ENCODE measurements around the gene CLIC1.

Gene CLIC1

DNA sequence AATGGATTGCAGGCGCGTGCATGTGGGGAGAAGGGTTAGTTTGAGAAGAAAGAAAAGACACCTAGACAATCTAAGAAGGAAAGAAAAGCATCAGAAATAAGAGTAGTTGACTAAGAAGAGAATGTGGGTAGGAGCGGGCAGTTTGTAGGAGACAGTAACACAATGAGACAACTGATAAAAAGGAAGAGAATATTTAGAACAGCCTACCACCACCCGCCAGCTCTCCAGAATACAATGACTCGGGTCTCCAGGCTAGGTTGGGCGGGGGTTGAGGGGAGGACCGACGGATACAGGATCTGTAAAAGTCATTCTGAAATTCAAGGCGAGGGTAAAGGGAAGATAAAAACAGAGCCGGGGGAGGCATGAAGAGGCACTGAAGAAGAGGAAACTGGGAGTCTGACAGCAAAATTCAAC lies 33.9 kb downstream of the CLIC1 start:
- TF ChIP-seq ZFX (IDR thresholded peaks at IDR 0.05; ENCODE audit: borderline replicate concordance), result no peak
- H3K27ac ChIP-seq, result peak overlapping the region; percentile 72

DNA sequence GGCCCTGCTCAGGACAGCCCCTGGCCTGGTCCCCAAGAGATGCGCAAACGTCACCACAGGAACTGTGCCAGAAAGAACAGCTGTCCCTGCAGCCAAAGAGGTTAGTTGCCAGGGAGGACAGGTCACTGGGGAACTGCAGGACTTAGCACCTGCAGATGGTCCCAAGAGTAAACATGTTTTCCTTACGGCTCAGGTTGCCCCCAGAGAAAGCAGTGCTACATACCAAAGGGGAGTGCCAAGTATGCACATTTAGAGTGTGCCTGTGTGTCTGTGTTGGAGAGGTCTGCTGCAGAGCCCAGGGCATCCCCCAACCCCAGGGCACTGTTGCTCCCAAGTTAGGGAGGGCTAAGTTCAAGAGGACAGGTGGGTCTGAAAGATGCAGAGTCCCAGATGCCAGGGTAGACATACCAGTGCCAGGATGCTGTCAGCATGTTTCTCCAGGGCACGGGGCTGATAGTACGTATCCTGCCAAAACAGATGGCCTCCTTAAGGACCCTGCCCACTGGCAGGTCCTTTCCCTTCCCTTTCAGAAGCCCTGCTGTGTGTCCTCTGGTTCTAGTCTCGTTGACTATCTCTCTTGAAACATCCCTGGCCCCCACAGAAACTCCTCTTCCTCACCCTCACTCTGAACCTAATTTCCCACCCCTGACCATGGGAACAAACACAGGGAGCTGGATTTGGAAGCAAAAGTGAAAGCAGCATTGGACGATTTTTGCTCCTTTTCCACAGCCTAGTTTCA lies 34.5 kb downstream of the CLIC1 start:
- peak overlapping the region; percentile 72; the same call in 1 of the 2 replicates for H3K27ac ChIP-seq
- no peak for TF ChIP-seq ZFX (IDR thresholded peaks at IDR 0.05; ENCODE audit: borderline replicate concordance)
- TF ChIP-seq, protein P1, sequence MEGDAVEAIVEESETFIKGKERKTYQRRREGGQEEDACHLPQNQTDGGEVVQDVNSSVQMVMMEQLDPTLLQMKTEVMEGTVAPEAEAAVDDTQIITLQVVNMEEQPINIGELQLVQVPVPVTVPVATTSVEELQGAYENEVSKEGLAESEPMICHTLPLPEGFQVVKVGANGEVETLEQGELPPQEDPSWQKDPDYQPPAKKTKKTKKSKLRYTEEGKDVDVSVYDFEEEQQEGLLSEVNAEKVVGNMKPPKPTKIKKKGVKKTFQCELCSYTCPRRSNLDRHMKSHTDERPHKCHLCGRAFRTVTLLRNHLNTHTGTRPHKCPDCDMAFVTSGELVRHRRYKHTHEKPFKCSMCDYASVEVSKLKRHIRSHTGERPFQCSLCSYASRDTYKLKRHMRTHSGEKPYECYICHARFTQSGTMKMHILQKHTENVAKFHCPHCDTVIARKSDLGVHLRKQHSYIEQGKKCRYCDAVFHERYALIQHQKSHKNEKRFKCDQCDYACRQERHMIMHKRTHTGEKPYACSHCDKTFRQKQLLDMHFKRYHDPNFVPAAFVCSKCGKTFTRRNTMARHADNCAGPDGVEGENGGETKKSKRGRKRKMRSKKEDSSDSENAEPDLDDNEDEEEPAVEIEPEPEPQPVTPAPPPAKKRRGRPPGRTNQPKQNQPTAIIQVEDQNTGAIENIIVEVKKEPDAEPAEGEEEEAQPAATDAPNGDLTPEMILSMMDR (IDR thresholded peaks at IDR 0.05), result no peak

DNA sequence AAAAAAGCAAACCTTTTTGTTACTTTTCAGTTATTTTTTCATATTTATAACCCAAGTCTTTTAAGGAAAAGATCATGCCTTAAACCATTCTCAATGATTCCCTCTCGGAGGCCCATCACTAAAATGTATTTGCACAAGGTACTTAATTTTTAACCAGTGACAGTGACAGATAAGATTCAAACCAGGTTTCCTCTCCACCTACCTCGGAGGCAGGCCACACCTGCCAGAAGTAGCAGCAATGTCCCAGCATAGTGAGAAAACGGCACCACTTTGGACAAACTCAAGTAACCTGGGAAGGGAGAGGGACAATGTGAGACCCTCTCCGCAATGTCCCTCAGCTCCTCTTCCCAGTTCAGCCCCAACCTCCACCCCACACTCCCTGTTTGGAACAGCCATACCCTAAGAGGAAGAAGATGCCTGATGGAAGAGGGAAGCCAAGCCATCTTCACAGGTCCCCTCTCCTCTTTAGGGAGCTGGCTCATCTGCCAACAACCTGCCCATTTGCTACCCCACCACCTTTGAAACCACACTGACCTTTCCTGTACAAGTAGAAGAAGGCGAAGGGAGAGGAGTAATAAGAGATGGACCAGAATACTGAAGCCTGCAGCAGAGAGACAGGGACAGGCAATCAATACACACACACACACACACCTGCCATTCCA lies 35.5 kb downstream of the CLIC1 start:
- no peak overlapping the region for H3K27ac ChIP-seq
- TF ChIP-seq, protein P1 (IDR thresholded peaks at IDR 0.05), result no peak
- no peak for TF ChIP-seq ZFX (IDR thresholded peaks at IDR 0.05; ENCODE audit: borderline replicate concordance)

DNA sequence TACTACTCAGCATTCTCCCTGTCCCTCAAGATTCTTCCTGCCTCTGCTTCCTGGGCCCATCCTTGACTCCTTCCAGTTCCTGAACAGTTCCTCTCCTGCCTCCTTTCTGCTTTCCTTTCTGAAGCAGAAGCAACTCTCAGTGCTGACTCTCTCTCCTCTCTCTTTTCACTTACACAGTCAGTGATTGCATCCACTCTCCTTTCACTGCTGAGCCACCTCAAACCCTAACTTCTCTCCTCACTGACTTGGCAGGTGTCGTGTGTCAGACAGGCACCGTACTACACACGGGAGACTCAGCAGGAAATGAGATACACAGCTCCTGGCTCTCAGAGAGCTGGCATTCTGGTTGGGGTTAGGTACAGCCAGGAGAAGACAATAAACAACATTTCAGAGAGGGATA lies 38.8 kb downstream of the CLIC1 start:
- H3K27ac ChIP-seq, result no peak overlapping the region
- TF ChIP-seq, protein P1 (IDR thresholded peaks at IDR 0.05), result no peak
- no peak for TF ChIP-seq ZFX (IDR thresholded peaks at IDR 0.05; ENCODE audit: borderline replicate concordance)

DNA sequence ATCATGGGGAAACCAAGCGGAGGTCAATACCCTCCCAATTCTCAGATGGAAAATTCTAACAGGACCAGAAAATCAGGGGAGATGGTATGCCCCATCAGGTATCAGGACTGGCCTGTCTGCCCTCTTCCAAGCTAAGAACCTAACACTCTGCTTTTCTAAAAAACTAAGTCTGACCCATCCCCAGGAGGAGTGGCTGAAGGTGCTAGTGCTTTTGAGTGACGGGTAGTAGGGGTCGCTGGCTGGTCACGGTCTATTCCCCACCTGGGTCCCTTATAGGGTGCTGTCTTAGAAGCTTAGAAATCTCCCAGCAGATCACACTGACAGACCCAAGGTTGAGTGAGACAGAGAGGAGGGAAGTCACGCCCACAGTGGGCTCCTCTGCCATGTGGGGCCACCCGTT lies 42.8 kb downstream of the CLIC1 start:
- H3K27ac ChIP-seq, result no peak overlapping the region
- no peak for TF ChIP-seq ZFX (IDR thresholded peaks at IDR 0.05; ENCODE audit: borderline replicate concordance)
- TF ChIP-seq, protein P1 (IDR thresholded peaks at IDR 0.05), result no peak

DNA sequence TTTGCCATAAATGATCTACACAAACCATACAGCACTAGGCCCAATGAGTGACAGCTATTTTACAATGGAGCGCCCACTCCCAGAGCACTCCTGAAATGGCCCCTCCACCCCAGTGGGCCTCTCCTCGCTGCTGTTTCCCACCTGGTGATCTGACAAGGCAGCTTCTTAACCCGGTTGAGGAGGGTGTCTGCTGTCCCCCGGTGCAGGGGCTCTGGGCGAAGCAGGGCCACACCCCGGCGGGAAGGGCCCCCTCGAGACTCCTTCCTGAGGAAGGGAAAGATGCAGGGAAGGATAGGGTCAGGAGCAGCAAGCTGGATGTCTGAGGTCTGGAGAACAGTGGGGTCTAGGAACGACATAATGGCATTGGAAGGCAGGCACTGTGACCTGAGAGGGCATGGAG lies 43.4 kb downstream of the CLIC1 start:
- no peak for TF ChIP-seq ZFX (IDR thresholded peaks at IDR 0.05; ENCODE audit: borderline replicate concordance)
- H3K27ac ChIP-seq, result no peak overlapping the region

DNA sequence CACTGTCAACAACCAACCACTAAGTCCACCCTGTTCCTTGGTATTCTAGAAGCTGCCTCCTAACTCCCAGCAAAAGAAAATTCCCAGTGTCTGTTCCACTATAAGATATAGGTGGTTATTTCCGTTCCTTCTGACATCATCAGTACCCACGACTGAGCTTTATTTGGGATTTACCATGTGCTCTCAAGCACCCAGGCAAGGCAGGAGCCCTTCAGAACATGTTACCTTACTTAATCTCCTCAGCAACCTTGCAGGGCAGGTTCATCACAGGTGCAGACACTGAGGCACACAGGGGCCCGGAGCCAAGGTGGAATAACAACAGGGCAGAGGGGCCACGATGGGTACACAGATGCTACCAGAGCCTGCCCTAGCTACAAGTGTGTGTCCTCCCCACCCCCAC lies 44.0 kb downstream of the CLIC1 start:
- TF ChIP-seq, protein P1 (IDR thresholded peaks at IDR 0.05), result no peak
- no peak for TF ChIP-seq ZFX (IDR thresholded peaks at IDR 0.05; ENCODE audit: borderline replicate concordance)
- no peak overlapping the region for H3K27ac ChIP-seq

DNA sequence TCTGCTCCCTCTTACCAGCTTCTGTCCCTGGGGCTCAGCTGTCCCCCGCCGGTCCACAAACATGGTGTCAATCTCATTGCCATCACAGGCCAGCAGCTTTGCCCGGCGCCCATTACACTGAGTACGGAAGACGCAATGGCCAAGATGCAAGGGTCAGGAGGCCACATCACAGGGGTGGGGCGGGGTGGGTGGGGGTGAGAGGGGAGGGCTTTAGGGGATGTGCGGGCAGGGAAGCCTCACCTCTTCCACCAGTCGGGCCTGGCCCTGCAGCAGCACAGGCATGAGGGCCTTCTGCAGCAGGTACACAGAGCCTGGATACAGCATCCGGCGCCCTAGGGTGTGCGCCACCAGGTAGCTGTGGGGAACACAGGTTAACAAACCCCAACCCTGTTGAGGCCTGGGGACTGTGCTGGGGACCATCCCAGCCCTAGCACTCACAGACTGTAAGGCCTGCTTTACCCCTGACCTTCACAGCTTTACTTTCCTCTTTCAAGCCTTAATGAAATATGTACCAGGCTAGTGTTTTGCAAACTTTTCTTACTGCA lies 44.7 kb downstream of the CLIC1 start:
- H3K27ac ChIP-seq, result no peak overlapping the region
- TF ChIP-seq, protein P1 (IDR thresholded peaks at IDR 0.05), result no peak
- no peak for TF ChIP-seq ZFX (IDR thresholded peaks at IDR 0.05; ENCODE audit: borderline replicate concordance)

All from 22Rv1 (cell line).